Stomach (tissue), 9 donors: ENCODE data around the gene FBXL22. TPM values are rescaled to one million over a fixed set of nuclear protein-coding genes. Genes with fewer than 3 reads are reported as not detected.

Experiments used
- DNase-seq, 2 donors: peaks; one replicate each; pipeline versions ENCODE4 v3.0.0 to v3.0.0-alpha.2; 2013 to 2019
- H3K27ac ChIP-seq, 5 donors: fragments of 200-600 bp in 4 of 5; sonication (generic) in 4 of 5; one replicate each; pipeline ENCODE4 v1.5.1; 2013 to 2019; ENCODE audit warnings: mild to moderate bottlenecking in 1 of 5, moderate library complexity in 1 of 5
- H3K27me3 ChIP-seq, 3 donors: fragments of 200-600 bp; sonication (generic); one replicate each; pipeline ENCODE4 v1.5.1; 2017 to 2019; ENCODE audit warnings: mixed run types in 1 of 3
- H3K36me3 ChIP-seq, 4 donors: fragments of 200-600 bp; sonication (generic); 1 replicate in 3 of 4; 2 replicates in 1 of 4; pipeline ENCODE4 v1.5.1; 2016 to 2019
- H3K4me1 ChIP-seq, 4 donors: fragments of 200-600 bp; sonication (generic); one replicate each; pipeline ENCODE4 v1.5.1; 2016 to 2019
- H3K4me3 ChIP-seq, 4 donors: fragments of 200-600 bp; sonication (generic) in 3 of 4; one replicate each; pipeline ENCODE4 v1.5.1; 2016 to 2019; ENCODE audit warnings: mild to moderate bottlenecking in 1 of 4
- H3K9me3 ChIP-seq, 4 donors: fragments of 200-600 bp; sonication (generic); one replicate each; pipeline ENCODE4 v1.5.1; 2016 to 2019
- EP300 ChIP-seq: sonication (generic); formaldehyde crosslinking; IDR thresholded peaks from one replicate; pipeline ENCODE4 v1.6.1; 2017; ENCODE audit warnings: antibody characterized with exemption
- POLR2A ChIP-seq, 4 donors: fragments of 450-650 bp; IDR thresholded peaks; one replicate each; pipeline ENCODE4 v1.6.1; 2016; ENCODE audit warnings: antibody characterized with exemption in 4 of 4, control low read depth in 2 of 4, mild to moderate bottlenecking in 1 of 4, moderate library complexity in 1 of 4
- POLR2AphosphoS5 ChIP-seq, 3 donors: sonication (generic); formaldehyde crosslinking; IDR thresholded peaks; one replicate each; pipeline ENCODE4 v1.6.1; 2016; ENCODE audit warnings: antibody characterized with exemption in 3 of 3
- WGBS, 5 donors: extraction: QIAGEN DNeasy Blood & Tissue Kit in 3 of 5; methylation state at CpG; one replicate each; pipeline versions ENCODE4 v1.1.5 to v1.1.7; 2013 to 2018; 5-methylcytosine and 5-hydroxymethylcytosine counted together
- intact Hi-C: fragments of 100-400 bp; cut with DNase I; formaldehyde crosslinking; loops from one replicate; pipeline ENCODE4 v1.15.1; 2023; ENCODE audit warnings: low total_unique reads
- polyA plus RNA-seq, 3 donors: library from polyadenylated mRNA; stranded (reverse); fragments of 200-250 nt; gene quantifications; one replicate each; pipeline ENCODE4 v1.2.3, GENCODE V29; 2013
- total RNA-seq, 5 donors: library from RNA; depleted of rRNA; stranded (reverse); fragments of >200 nt; gene quantifications; one replicate each; pipeline versions ENCODE4 v1.1.0 to v1.2.3, GENCODE V29; 2014 to 2016
- TF ChIP-seq, protein P1 (sequence below), 7 experiments: fragments of 450-650 bp in 4 of 7; fragments of 200-600 bp in 3 of 7; sonication (generic) in 3 of 7; IDR thresholded peaks; one replicate each; pipeline ENCODE4 v1.5.1; 2016 to 2019; ENCODE audit warnings: antibody characterized with exemption in 7 of 7, control low read depth in 2 of 7, mild to moderate bottlenecking in 1 of 7
- donor health status: healthy with polysubstance abuse.
- donor health status: Bipolar disorder and iron deficiency.
- donor health status: healthy.

The FBXL22 gene
- total and polyA plus RNA-seq, 8 donors, result 1.5 to 34.4 (median 7.7) TPM; not detected in 1

DNA sequence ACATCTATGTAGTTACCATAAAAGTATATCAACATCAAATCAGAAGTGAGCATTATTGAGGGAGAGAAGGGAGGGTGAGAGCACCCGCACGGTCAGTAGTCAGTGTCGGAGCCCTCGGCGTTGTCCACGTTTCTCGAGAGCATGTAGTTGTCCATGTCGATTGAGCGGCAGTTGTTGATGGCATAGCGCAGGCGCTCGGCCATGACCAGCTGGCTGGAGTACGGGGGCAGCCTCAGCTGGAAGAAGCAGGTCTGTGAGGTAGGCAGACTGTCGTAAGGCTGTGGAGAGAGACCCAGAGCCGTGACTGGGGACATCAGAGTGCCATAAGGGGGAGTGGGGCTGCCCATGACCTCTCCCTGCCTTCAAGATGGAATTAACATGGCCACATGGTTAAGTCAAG, 11.8 kb downstream of the FBXL22 start:
- WGBS, 5 donors, result 94 to 96% (median 95%) methylated on average over 15 of the region's 15 CpGs
- no peaks in the 10 kb centered on the region for H3K9me3 ChIP-seq
- intact Hi-C loops, result no loop called here
- H3K27me3 ChIP-seq, result no peaks in the 10 kb centered on the region
- DNase-seq, result no peak
- H3K27ac ChIP-seq, result no peak overlapping the region
- TF ChIP-seq, protein P1, sequence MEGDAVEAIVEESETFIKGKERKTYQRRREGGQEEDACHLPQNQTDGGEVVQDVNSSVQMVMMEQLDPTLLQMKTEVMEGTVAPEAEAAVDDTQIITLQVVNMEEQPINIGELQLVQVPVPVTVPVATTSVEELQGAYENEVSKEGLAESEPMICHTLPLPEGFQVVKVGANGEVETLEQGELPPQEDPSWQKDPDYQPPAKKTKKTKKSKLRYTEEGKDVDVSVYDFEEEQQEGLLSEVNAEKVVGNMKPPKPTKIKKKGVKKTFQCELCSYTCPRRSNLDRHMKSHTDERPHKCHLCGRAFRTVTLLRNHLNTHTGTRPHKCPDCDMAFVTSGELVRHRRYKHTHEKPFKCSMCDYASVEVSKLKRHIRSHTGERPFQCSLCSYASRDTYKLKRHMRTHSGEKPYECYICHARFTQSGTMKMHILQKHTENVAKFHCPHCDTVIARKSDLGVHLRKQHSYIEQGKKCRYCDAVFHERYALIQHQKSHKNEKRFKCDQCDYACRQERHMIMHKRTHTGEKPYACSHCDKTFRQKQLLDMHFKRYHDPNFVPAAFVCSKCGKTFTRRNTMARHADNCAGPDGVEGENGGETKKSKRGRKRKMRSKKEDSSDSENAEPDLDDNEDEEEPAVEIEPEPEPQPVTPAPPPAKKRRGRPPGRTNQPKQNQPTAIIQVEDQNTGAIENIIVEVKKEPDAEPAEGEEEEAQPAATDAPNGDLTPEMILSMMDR (IDR thresholded peaks at IDR 0.05), result no peak
- TF ChIP-seq POLR2A (IDR thresholded peaks at IDR 0.05), result no peak
- H3K4me1 ChIP-seq, result peaks cover 13 to 36% (median 24%) of the 10 kb centered on the region in 4 donors
- H3K4me3 ChIP-seq, result no peak overlapping the region
- H3K36me3 ChIP-seq, result peaks cover 18 to 74% (median 60%) of the 10 kb centered on the region in 4 donors

DNA sequence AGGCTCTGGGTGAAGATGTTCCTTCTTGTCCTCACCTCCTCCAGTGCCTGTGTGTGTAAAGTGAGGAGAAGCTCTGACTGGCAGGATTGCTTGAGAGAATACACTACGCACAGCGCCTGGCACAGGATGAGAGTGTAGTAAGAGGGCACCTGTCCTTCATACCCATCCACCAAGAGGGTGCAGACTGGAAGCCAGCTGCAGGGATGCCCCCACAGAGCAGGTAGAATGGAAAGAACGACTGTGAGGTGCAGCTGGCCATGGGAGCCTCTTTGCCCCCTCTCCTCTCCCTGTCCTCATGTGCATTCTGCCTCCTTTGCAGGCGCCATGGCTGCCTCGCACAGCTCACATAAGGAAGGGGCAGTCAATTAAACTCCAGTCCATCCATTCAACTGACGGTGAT, 12.3 kb downstream of the FBXL22 start:
- Histone ChIP-seq H3K27me3 (no peaks in the 10 kb centered on the region), H3K27ac (peak overlapping the region in 2 of 5 donors; percentile 63 to 76), H3K36me3 (peaks cover 21 to 78% (median 65%) of the 10 kb centered on the region in 4 donors), H3K9me3 (no peaks in the 10 kb centered on the region), H3K4me3 (no peak overlapping the region), H3K4me1 (peaks cover 13 to 40% (median 24%) of the 10 kb centered on the region in 4 donors)
- DNase-seq, result no peak
- 89 to 92% (median 89%) methylated on average over 6 of the region's 6 CpGs for WGBS, 5 donors
- intact Hi-C loops, result no loop called here
- TF ChIP-seq EP300, result no peak
- TF ChIP-seq POLR2AphosphoS5 (IDR thresholded peaks at IDR 0.05), result no peak

DNA sequence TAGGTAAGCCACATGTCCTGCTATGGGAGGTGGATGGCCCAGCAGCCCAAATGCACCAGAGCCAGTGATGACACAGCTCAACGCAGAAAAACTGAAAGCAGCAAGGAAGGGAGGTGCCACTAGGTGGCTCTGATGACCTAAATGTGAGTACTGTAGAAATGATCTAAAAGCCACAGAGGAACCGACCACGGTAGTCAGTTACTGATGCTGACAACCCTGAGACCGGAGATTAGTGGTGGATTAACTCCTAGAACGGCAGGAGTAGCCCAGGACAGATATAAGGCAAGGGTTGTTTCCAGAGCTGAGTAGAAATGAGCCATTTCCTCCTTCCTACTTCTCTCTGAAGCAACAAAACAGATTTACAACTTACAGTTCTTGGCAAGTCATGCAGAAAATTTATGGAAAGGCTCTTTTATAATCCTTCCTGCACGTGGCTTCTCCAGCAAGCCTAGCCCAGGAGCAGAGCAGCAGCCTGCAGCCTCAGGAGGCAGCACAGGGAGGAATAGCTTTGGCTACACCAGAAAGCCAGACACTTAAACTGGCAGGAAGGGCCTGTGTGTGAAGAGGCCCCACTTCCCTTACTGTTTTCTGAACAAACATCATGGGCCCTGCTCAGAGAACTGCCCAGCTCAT, 13.1 kb downstream of the FBXL22 start:
- WGBS, 5 donors, result 0 to 2% (median 1%) methylated on average over 6 of the region's 6 CpGs
- Histone ChIP-seq H3K9me3 (no peaks in the 10 kb centered on the region), H3K4me1 (peaks cover 13 to 40% (median 24%) of the 10 kb centered on the region in 4 donors), H3K27me3 (no peaks in the 10 kb centered on the region), H3K4me3 (no peak overlapping the region), H3K27ac (peak overlapping the region; percentile 16 to 78 (median 63)), H3K36me3 (peaks cover 26 to 87% (median 73%) of the 10 kb centered on the region in 4 donors)
- peak in 1 of 3 donors; percentile 59 for TF ChIP-seq POLR2AphosphoS5 (IDR thresholded peaks at IDR 0.05)
- TF ChIP-seq EP300, result no peak
- TF ChIP-seq, protein P1 (IDR thresholded peaks at IDR 0.05), result peak in 5 of 7 experiments; percentile 55 to 72 (median 61)
- no peak for TF ChIP-seq POLR2A (IDR thresholded peaks at IDR 0.05)
- peak; percentile 67 to 92 for DNase-seq
- intact Hi-C loops, result no loop called here

DNA sequence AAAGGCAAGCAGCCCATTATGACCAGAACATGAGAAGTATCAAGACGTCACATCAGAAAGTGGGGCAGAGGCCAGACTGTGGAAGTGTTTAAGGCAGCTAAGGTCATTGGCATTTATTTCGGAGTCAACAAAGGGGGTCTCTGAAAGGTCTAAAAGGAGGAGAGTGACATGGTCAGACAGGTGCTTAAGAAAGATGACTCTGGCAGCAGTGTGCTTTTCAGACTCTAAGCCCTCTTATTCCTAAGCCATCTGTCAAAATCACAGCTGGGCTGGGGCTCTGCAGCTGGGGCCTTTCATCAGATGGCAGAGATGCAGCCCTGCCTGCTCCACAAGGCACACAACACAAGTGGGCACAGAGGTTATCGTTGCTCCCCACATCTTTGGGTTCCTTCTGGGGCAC, 14.0 kb downstream of the FBXL22 start:
- WGBS, 5 donors, result 38 to 58% (median 51%) methylated on average over 3 of the region's 3 CpGs
- H3K27ac ChIP-seq, result peak overlapping the region in 4 of 5 donors; percentile 56 to 78 (median 70)

More for the DNA sequence above, 14.0 kb downstream of the FBXL22 start:
- peak in 1 of 2 donors; percentile 41 for DNase-seq
- no peaks in the 10 kb centered on the region for H3K27me3 ChIP-seq
- H3K9me3 ChIP-seq, result no peaks in the 10 kb centered on the region
- peaks cover 13 to 38% (median 21%) of the 10 kb centered on the region in 4 donors for H3K4me1 ChIP-seq
- H3K4me3 ChIP-seq, result no peak overlapping the region
- TF ChIP-seq POLR2A (IDR thresholded peaks at IDR 0.05), result no peak
- TF ChIP-seq POLR2AphosphoS5 (IDR thresholded peaks at IDR 0.05), result no peak
- TF ChIP-seq, protein P1 (IDR thresholded peaks at IDR 0.05), result no peak
- TF ChIP-seq EP300, result no peak
- peaks cover 31 to 88% (median 82%) of the 10 kb centered on the region in 4 donors for H3K36me3 ChIP-seq
- intact Hi-C loops, result no loop called here
